H1 (cell line): ENCODE results near the gene OS9. TPM values are rescaled to one million over a fixed set of nuclear protein-coding genes. Genes with fewer than 3 reads are reported as not detected.

ENCODE experiments used
- CTCF ChIA-PET: fragments of 300-600 bp; sonication (Branson Sonifier 250); formaldehyde crosslinking; loops from one replicate; lab custom pipeline; 2021; ENCODE audit not compliant: partially characterized antibody; lab: Charles Lee
- POLR2A ChIA-PET: fragments of 300-600 bp; sonication (Branson Sonifier 250); formaldehyde crosslinking; loops from one replicate; lab custom pipeline; 2021; ENCODE audit warnings: inconsistent platforms; ENCODE audit not compliant: partially characterized antibody; lab: Charles Lee
- DNase-seq, 2 experiments: peaks; one replicate each; pipeline versions ENCODE4 v3.0.0 to v3.0.0-alpha.2; 2010 to 2022; ENCODE audit warnings: low spot score in 2 of 2, low read depth in 1 of 2, mixed read lengths in 1 of 2
- FAIRE-seq: peaks from 2 replicates; lab custom pipeline; 2011; peaks lifted over from hg19 to GRCh38; lab: Jason Lieb, UNC
- H2AFZ ChIP-seq: 2 replicates; pipeline ENCODE4 v1.8.1; 2012; ENCODE audit warnings: low read length, inconsistent platforms
- H2AK5ac ChIP-seq: 2 replicates; pipeline ENCODE4 v1.6.1; 2013; ENCODE audit warnings: low read depth, low read length
- H2BK120ac ChIP-seq: replicated peaks from 2 replicates; pipeline ENCODE3; 2013; ENCODE audit warnings: low read depth, low read length, inconsistent platforms
- H2BK12ac ChIP-seq: 2 replicates; pipeline ENCODE4 v1.6.1; 2013; ENCODE audit warnings: low read depth, low read length
- H2BK15ac ChIP-seq: 2 replicates; pipeline ENCODE4 v1.6.1; 2013; ENCODE audit warnings: low read length
- H2BK20ac ChIP-seq: 2 replicates; pipeline ENCODE4 v1.6.1; 2013; ENCODE audit warnings: low read length
- H2BK5ac ChIP-seq: 2 replicates; pipeline ENCODE4 v1.6.1; 2013; ENCODE audit warnings: low read depth, low read length
- H3K14ac ChIP-seq: 2 replicates; pipeline ENCODE4 v1.6.1; 2013; ENCODE audit warnings: inconsistent platforms; ENCODE audit not compliant: insufficient read length
- H3K18ac ChIP-seq: 2 replicates; pipeline ENCODE4 v1.6.1; 2013; ENCODE audit warnings: low read length; ENCODE audit errors: extremely low read depth
- H3K23ac ChIP-seq: 2 replicates; pipeline ENCODE4 v1.6.1; 2013; ENCODE audit warnings: inconsistent platforms; ENCODE audit not compliant: insufficient read length
- H3K23me2 ChIP-seq: 2 replicates; pipeline ENCODE4 v1.6.1; 2013; ENCODE audit warnings: low read depth, low read length
- H3K27ac ChIP-seq: 2 replicates; pipeline ENCODE4 v1.6.1; 2011; ENCODE audit warnings: low read depth, low read length, inconsistent platforms
- H3K27me3 ChIP-seq, 4 experiments: replicated peaks in 1 of 4; 1 replicate in 1 of 4; 2 replicates in 3 of 4; pipeline versions ENCODE4 v1.6.1 to v1.8.1; 2011 to 2013; ENCODE audit warnings: low read length in 3 of 4, mild to moderate bottlenecking in 3 of 4, inconsistent platforms in 2 of 4, mixed read lengths in 2 of 4, moderate library complexity in 1 of 4; ENCODE audit not compliant: control insufficient read depth in 3 of 4, insufficient read depth in 3 of 4; ENCODE audit errors: extremely low read depth in 1 of 4
- H3K36me3 ChIP-seq, 4 experiments: 2 replicates each; pipeline versions ENCODE4 v1.6.1 to v1.8.1; 2011 to 2013; ENCODE audit warnings: mild to moderate bottlenecking in 4 of 4, low read length in 3 of 4, moderate library complexity in 2 of 4, control low read depth in 1 of 4, inconsistent platforms in 1 of 4; ENCODE audit not compliant: insufficient read depth in 4 of 4, control insufficient read depth in 2 of 4
- H3K4ac ChIP-seq: replicated peaks from 2 replicates; pipeline ENCODE3; 2013; ENCODE audit warnings: low read length, low read depth, mixed read lengths, inconsistent platforms; ENCODE audit not compliant: insufficient read length
- H3K4me1 ChIP-seq, 4 experiments: replicated peaks in 1 of 4; 1 replicate in 1 of 4; 2 replicates in 3 of 4; pipeline versions ENCODE4 v1.6.1 to v1.8.1; 2011 to 2013; ENCODE audit warnings: low read length in 3 of 4, inconsistent platforms in 2 of 4, mixed read lengths in 1 of 4; ENCODE audit not compliant: insufficient read depth in 4 of 4, control insufficient read depth in 3 of 4
- H3K4me2 ChIP-seq, 2 experiments: 2 replicates each; pipeline versions ENCODE4 v1.6.1 to v1.8.1; 2011 to 2013; ENCODE audit warnings: low read depth in 2 of 2, low read length in 2 of 2, control low read depth in 1 of 2, inconsistent platforms in 1 of 2, mild to moderate bottlenecking in 1 of 2; ENCODE audit not compliant: insufficient read depth in 1 of 2
- H3K4me3 ChIP-seq, 4 experiments: fragments of 200-600, 300-600 bp in 1 of 4; sonication (generic), shearing (Covaris generic), sonication (Bioruptor Twin) in 1 of 4; 2 replicates each; pipeline versions ENCODE4 v1.5.1 to v1.8.1; 2011 to 2016; ENCODE audit warnings: low read length in 4 of 4, low read depth in 3 of 4, control low read depth in 2 of 4, inconsistent platforms in 2 of 4, mild to moderate bottlenecking in 2 of 4, mixed read lengths in 1 of 4, moderate library complexity in 1 of 4; ENCODE audit not compliant: insufficient read depth in 2 of 4; ENCODE audit errors: extremely low read depth in 1 of 4
- H3K56ac ChIP-seq: replicated peaks from 2 replicates; pipeline ENCODE3; 2013; ENCODE audit warnings: low read depth, mild to moderate bottlenecking, mixed read lengths, low read length, inconsistent platforms; ENCODE audit not compliant: insufficient read length
- H3K79me1 ChIP-seq: 2 replicates; pipeline ENCODE4 v1.6.1; 2013; ENCODE audit warnings: low read depth, low read length, control low read depth
- H3K79me2 ChIP-seq, 2 experiments: 2 replicates each; pipeline versions ENCODE4 v1.6.1 to v1.8.1; 2012 to 2013; ENCODE audit warnings: low read length in 2 of 2, mild to moderate bottlenecking in 2 of 2, inconsistent platforms in 1 of 2; ENCODE audit not compliant: insufficient read depth in 2 of 2, control insufficient read depth in 1 of 2
- H3K9ac ChIP-seq, 4 experiments: replicated peaks in 1 of 4; 1 replicate in 1 of 4; 2 replicates in 3 of 4; pipeline versions ENCODE4 v1.6.1 to v1.8.1; 2011 to 2013; ENCODE audit warnings: low read depth in 3 of 4, low read length in 3 of 4, control low read depth in 2 of 4, mild to moderate bottlenecking in 2 of 4, moderate library complexity in 2 of 4, inconsistent platforms in 1 of 4; ENCODE audit errors: extremely low read depth in 1 of 4
- H3K9me3 ChIP-seq, 2 experiments: 2 replicates each; pipeline versions ENCODE4 v1.6.1 to v1.8.1; 2012 to 2013; ENCODE audit warnings: mild to moderate bottlenecking in 2 of 2, moderate library complexity in 2 of 2, control low read depth in 1 of 2, inconsistent platforms in 1 of 2, low read depth in 1 of 2, low read length in 1 of 2, mixed read lengths in 1 of 2; ENCODE audit not compliant: insufficient read depth in 2 of 2
- H4K20me1 ChIP-seq, 2 experiments: replicated peaks in 1 of 2; 2 replicates each; pipeline versions ENCODE3 to v1.8.1; 2011 to 2013; ENCODE audit warnings: inconsistent platforms in 2 of 2, low read length in 2 of 2, mild to moderate bottlenecking in 1 of 2; ENCODE audit not compliant: insufficient read depth in 2 of 2, control insufficient read depth in 1 of 2
- H4K5ac ChIP-seq: 2 replicates; pipeline ENCODE4 v1.6.1; 2013; ENCODE audit warnings: low read length, low read depth, mixed read lengths, inconsistent platforms; ENCODE audit not compliant: insufficient read length
- H4K8ac ChIP-seq: 2 replicates; pipeline ENCODE4 v1.8.0; 2013; ENCODE audit warnings: mild to moderate bottlenecking, moderate library complexity, low read length, inconsistent platforms; ENCODE audit not compliant: insufficient read depth; ENCODE audit errors: extremely low read depth
- H4K91ac ChIP-seq: replicated peaks from 2 replicates; pipeline ENCODE3; 2013; ENCODE audit warnings: low read length, mixed read lengths, inconsistent platforms; ENCODE audit not compliant: insufficient read length
- EGR1 ChIP-seq: IDR thresholded peaks from 2 replicates; pipeline ENCODE4 v1.6.1; 2011; ENCODE audit warnings: low read depth, low read length, borderline replicate concordance
- EP300 ChIP-seq, 2 experiments: IDR thresholded peaks; 1 replicate in 1 of 2; 2 replicates in 1 of 2; pipeline ENCODE4 v1.6.1; 2011 to 2012; ENCODE audit warnings: low read depth in 2 of 2, low read length in 2 of 2, mild to moderate bottlenecking in 2 of 2, borderline replicate concordance in 1 of 2, inconsistent platforms in 1 of 2, moderate library complexity in 1 of 2
- POLR2AphosphoS5 ChIP-seq: IDR thresholded peaks from 2 replicates; pipeline ENCODE4 v1.6.1; 2011; ENCODE audit warnings: low read depth, low read length
- SIN3A ChIP-seq, 2 experiments: IDR thresholded peaks in 1 of 2; conservative IDR thresholded peaks in 1 of 2; 2 replicates each; pipeline ENCODE4 v1.6.1; 2011 to 2012; ENCODE audit warnings: low read length in 2 of 2, improper control_type of control experiment in 1 of 2, low read depth in 1 of 2, mild to moderate bottlenecking in 1 of 2
- SUZ12 ChIP-seq: fragments of 200-600 bp; sonication (generic); IDR thresholded peaks from 2 replicates; pipeline ENCODE4 v1.6.1; 2012; ENCODE audit warnings: mild to moderate bottlenecking, inconsistent platforms, low read length, moderate library complexity, mixed read lengths
- WGBS, 2 experiments: shearing (Covaris generic) in 1 of 2; methylation state at CpG; one replicate each; pipeline versions ENCODE4 v1.1.6 to v1.1.7; 2013 to 2015; ENCODE audit warnings: low lambda C conversion rate in 2 of 2, mixed read lengths in 2 of 2, inconsistent platforms in 1 of 2, low coverage in 1 of 2, missing lambda C conversion rate in 1 of 2; ENCODE audit not compliant: insufficient replicate concordance in 2 of 2, insufficient coverage in 1 of 2, insufficient read length in 1 of 2; ENCODE audit errors: extremely low coverage in 1 of 2, missing lambda C conversion rate in 1 of 2; 5-methylcytosine and 5-hydroxymethylcytosine counted together
- polyA plus RNA-seq, 7 experiments: library from polyadenylated mRNA; depleted of rRNA in 3 of 7; stranded (reverse) in 5 of 7; unstranded in 2 of 7; fragments of >200 nt in 5 of 7; fragments of 200-250 nt in 2 of 7; gene quantifications; 1 replicate in 5 of 7; 2 replicates in 1 of 7; 4 replicates in 1 of 7; pipeline versions ENCODE4 v1.2.1 to v1.2.3, GENCODE V29; 2011 to 2013; ENCODE audit warnings: missing spikeins in 2 of 7, mixed read lengths in 2 of 7
- total RNA-seq: library from RNA; stranded (reverse); fragmentation: NEBNext Ultra II Directional; extraction: Animal tissue kit (Norgen Biotek cat#: 25700); gene quantifications from 2 replicates; pipeline ENCODE4 v1.2.1, GENCODE V29; 2021
- TF ChIP-seq, protein P1 (sequence below), 3 experiments: IDR thresholded peaks; 1 replicate in 2 of 3; 2 replicates in 1 of 3; pipeline versions ENCODE4 v1.5.1 to v1.6.1; 2011; ENCODE audit warnings: low read length in 3 of 3, mild to moderate bottlenecking in 3 of 3, inconsistent platforms in 2 of 3, low read depth in 1 of 3, moderate library complexity in 1 of 3; ENCODE audit not compliant: insufficient read depth in 1 of 3; ENCODE audit errors: control extremely low read depth in 1 of 3

OS9 gene
- total and polyA plus RNA-seq, 2 of the 8 experiments (the other 6 are each of a cell fraction or from before 2014, with no cell fraction given) = 71.0 to 108 TPM

DNA sequence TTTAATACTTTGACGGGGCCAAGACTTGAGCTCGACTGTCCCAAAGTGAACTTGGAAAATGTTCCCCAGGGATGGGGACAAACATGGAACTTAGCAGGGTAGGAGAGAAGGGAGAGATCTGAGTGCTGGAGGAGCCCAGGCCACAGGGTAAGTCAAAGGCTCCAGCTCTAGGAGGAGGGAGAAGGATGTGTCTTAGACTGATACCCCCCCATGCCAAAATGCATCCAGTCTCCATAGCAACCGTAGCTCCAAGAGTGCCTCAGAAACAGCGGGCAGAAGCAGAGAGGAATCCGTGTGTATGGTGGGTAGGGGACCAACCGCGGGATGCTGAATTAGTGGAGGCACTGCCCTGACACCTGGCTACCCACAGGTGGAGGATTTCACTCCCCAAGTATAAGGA, 45.5 kb downstream of the OS9 start:
- H3K9ac ChIP-seq = no peak overlapping the region
- TF ChIP-seq EP300 (IDR thresholded peaks at IDR 0.05; ENCODE audit: borderline replicate concordance in 1 of 2, low read depth in 2 of 2, low read length in 2 of 2) (no peak), SIN3A (conservative IDR thresholded peaks at IDR 0.05 in 1 of 2, IDR thresholded peaks at IDR 0.05 in 1 of 2; ENCODE audit: low read depth in 1 of 2, low read length in 2 of 2) (no peak), POLR2AphosphoS5 (no peak), SUZ12 (peak; percentile 55; the same call in 1 of the 2 replicates), EGR1 (no peak)
- TF ChIP-seq, protein P1, sequence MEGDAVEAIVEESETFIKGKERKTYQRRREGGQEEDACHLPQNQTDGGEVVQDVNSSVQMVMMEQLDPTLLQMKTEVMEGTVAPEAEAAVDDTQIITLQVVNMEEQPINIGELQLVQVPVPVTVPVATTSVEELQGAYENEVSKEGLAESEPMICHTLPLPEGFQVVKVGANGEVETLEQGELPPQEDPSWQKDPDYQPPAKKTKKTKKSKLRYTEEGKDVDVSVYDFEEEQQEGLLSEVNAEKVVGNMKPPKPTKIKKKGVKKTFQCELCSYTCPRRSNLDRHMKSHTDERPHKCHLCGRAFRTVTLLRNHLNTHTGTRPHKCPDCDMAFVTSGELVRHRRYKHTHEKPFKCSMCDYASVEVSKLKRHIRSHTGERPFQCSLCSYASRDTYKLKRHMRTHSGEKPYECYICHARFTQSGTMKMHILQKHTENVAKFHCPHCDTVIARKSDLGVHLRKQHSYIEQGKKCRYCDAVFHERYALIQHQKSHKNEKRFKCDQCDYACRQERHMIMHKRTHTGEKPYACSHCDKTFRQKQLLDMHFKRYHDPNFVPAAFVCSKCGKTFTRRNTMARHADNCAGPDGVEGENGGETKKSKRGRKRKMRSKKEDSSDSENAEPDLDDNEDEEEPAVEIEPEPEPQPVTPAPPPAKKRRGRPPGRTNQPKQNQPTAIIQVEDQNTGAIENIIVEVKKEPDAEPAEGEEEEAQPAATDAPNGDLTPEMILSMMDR (IDR thresholded peaks at IDR 0.05; ENCODE audit: control extremely low read depth in 1 of 3, insufficient read depth in 1 of 3, low read depth in 1 of 3, low read length in 3 of 3) = no peak
- H2BK20ac ChIP-seq = no peak overlapping the region
- DNase-seq = no peak
- H3K4me1 ChIP-seq = peaks cover 6 to 29% (median 12%) of the 10 kb centered on the region in 4 experiments; a peak in 6 of 7 replicates
- no peak overlapping the region; the same call in 1 of the 2 replicates for H3K18ac ChIP-seq
- H3K27ac ChIP-seq = no peak overlapping the region
- CTCF ChIA-PET = interaction anchor here (0.6 to 11.2 kb wide), 6 partner anchors 16 to 265 kb away, joined by 3 to 149 read pairs (median 4); no protein-coding TSS in a partner anchor
- no peak overlapping the region for H2AFZ ChIP-seq
- H2AK5ac ChIP-seq = no peak overlapping the region
- H3K4me3 ChIP-seq = peak overlapping the region in 2 of 4 experiments; percentile 13 to 76; a peak in 2 of 8 replicates
- no peak overlapping the region for H3K23ac ChIP-seq
- no peak overlapping the region for H2BK120ac ChIP-seq
- POLR2A ChIA-PET = interaction anchor here (0.7 to 5.2 kb wide), 7 partner anchors 11 to 130 kb away, joined by 3 to 59 read pairs (median 8); partner anchors contain the start of genes CDK4 and OS9
- H4K91ac ChIP-seq = no peak overlapping the region
- H3K27me3 ChIP-seq = peaks cover 44 to 74% (median 69%) of the 10 kb centered on the region in 4 experiments
- peaks cover 2% of the 10 kb centered on the region; the same call in 1 of the 2 replicates for H3K23me2 ChIP-seq
- H2BK5ac ChIP-seq = no peak overlapping the region
- H4K8ac ChIP-seq = no peak overlapping the region
- FAIRE-seq = no peak
- H4K20me1 ChIP-seq = peaks cover 0 to 17% of the 10 kb centered on the region in 2 experiments
- H3K56ac ChIP-seq = no peak overlapping the region
- H3K4me2 ChIP-seq = peak overlapping the region; percentile 79 to 93
- H3K79me1 ChIP-seq = no peaks in the 10 kb centered on the region
- H2BK15ac ChIP-seq = 0 out of 2 replicates have a peak overlapping the region, but pooled peaks have one; percentile 48
- no peaks in the 10 kb centered on the region; a peak in 1 of 4 replicates for H3K9me3 ChIP-seq
- no peak overlapping the region for H3K4ac ChIP-seq
- WGBS, 2 experiments = 24% methylated on average over 7 of the region's 7 CpGs; no CpG with 5 or more reads in 1 of the 2 experiments
- no peak overlapping the region for H4K5ac ChIP-seq
- H3K79me2 ChIP-seq = no peaks in the 10 kb centered on the region
- H3K36me3 ChIP-seq = peaks cover 0 to 6% (median 0%) of the 10 kb centered on the region in 4 experiments; a peak in 1 of 8 replicates
- H2BK12ac ChIP-seq = no peak overlapping the region
- H3K14ac ChIP-seq = no peak overlapping the region
